SH-SY5Y (cell line): ENCODE data around the gene CACNA2D4.

ENCODE experiments used
- GATA2 ChIP-seq: IDR thresholded peaks from 2 replicates; pipeline ENCODE4 v1.6.1; 2011; ENCODE audit warnings: mild to moderate bottlenecking, low read depth, low read length
- GATA3 ChIP-seq: IDR thresholded peaks from 2 replicates; pipeline ENCODE4 v1.6.1; 2011; ENCODE audit warnings: low read depth, mild to moderate bottlenecking, low read length, moderate library complexity

GRCh38 chr12:1778911-1779310 is 139.5 kb downstream of the CACNA2D4 start:
- no peak for TF ChIP-seq GATA2
- TF ChIP-seq GATA3: no peak
